ENCODE measurements around the gene AIPL1.
A peak's percentile ranks its signal among the peaks of the same experiment; 100 is the strongest.

The AIPL1 gene

GRCh38 chr17:6376931-6377361 lies 58.0 kb downstream of the AIPL1 start:
- peak in 6 of 58 donors; percentile 3 to 31 (median 9) for DNase-seq

- peak in 12 of 58 donors; percentile 4 to 72 (median 34) for DNase-seq
Observed at GRCh38 chr17:6374761-6375312, 60.1 kb downstream of the AIPL1 start.

GRCh38 chr17:6374271-6374691 lies 60.6 kb downstream of the AIPL1 start:
- DNase-seq = peak in 1 of 58 donors; percentile 27
